Astrocyte (in vitro differentiated cells and primary cell): ENCODE data around the gene ASIC3. TPM values are rescaled to one million over a fixed set of nuclear protein-coding genes. Genes with fewer than 3 reads are reported as not detected.

Experiments used
- DNase-seq: peaks from one replicate; pipeline ENCODE4 v3.0.0-alpha.2; 2010; ENCODE audit warnings: low read depth
- FAIRE-seq: peaks from 2 replicates; lab custom pipeline; 2011; peaks lifted over from hg19 to GRCh38; lab: Jason Lieb, UNC
- H2AFZ ChIP-seq: 2 replicates; pipeline ENCODE4 v1.6.0; 2012; ENCODE audit warnings: low read depth, low read length, inconsistent platforms
- H3K27ac ChIP-seq: 2 replicates; pipeline ENCODE4 v1.5.1; 2011; ENCODE audit warnings: low read depth, low read length, inconsistent platforms
- H3K27me3 ChIP-seq: 2 replicates; pipeline ENCODE4 v1.6.0; 2011; ENCODE audit warnings: low read length, inconsistent platforms; ENCODE audit not compliant: insufficient read depth
- H3K36me3 ChIP-seq: 2 replicates; pipeline ENCODE4 v1.5.1; 2011; ENCODE audit warnings: low read length, inconsistent platforms; ENCODE audit not compliant: insufficient read depth
- H3K4me1 ChIP-seq: 2 replicates; pipeline ENCODE4 v1.5.1; 2011; ENCODE audit warnings: low read length, inconsistent platforms; ENCODE audit not compliant: insufficient read depth
- H3K4me2 ChIP-seq: 2 replicates; pipeline ENCODE4 v1.6.0; 2012; ENCODE audit warnings: low read length, inconsistent platforms
- H3K4me3 ChIP-seq: 2 replicates; pipeline ENCODE4 v1.5.1; 2011; ENCODE audit warnings: low read depth, mild to moderate bottlenecking, low read length, inconsistent platforms; ENCODE audit not compliant: insufficient read depth
- H3K79me2 ChIP-seq: 2 replicates; pipeline ENCODE4 v1.6.0; 2012; ENCODE audit warnings: mild to moderate bottlenecking, low read length, inconsistent platforms; ENCODE audit not compliant: insufficient read depth
- H3K9ac ChIP-seq: 2 replicates; pipeline ENCODE4 v1.6.0; 2012; ENCODE audit warnings: mild to moderate bottlenecking, low read length, inconsistent platforms
- H3K9me3 ChIP-seq: 2 replicates; pipeline ENCODE4 v1.5.1; 2012; ENCODE audit warnings: low read depth, mild to moderate bottlenecking, low read length, inconsistent platforms; ENCODE audit not compliant: insufficient read depth
- H4K20me1 ChIP-seq: 2 replicates; pipeline ENCODE4 v1.6.0; 2012; ENCODE audit warnings: low read length, inconsistent platforms; ENCODE audit not compliant: insufficient read depth
- H3K27ac Mint-ChIP-seq: one replicate; pipeline ENCODE4 v1.8.0; 2021; ENCODE audit warnings: mild to moderate bottlenecking, mixed read lengths; ENCODE audit not compliant: unreplicated experiment
- H3K27me3 Mint-ChIP-seq: one replicate; pipeline ENCODE4 v1.8.0; 2021; ENCODE audit warnings: low read depth, mixed read lengths; ENCODE audit not compliant: unreplicated experiment
- H3K36me3 Mint-ChIP-seq: one replicate; pipeline ENCODE4 v1.8.0; 2021; ENCODE audit warnings: low read depth, mixed read lengths; ENCODE audit not compliant: unreplicated experiment
- H3K4me1 Mint-ChIP-seq: one replicate; pipeline ENCODE4 v1.8.0; 2021; ENCODE audit warnings: low read depth, mixed read lengths; ENCODE audit not compliant: unreplicated experiment
- H3K4me3 Mint-ChIP-seq: one replicate; pipeline ENCODE4 v1.8.0; 2021; ENCODE audit warnings: mild to moderate bottlenecking, moderate library complexity, mixed read lengths; ENCODE audit not compliant: unreplicated experiment
- H3K9me3 Mint-ChIP-seq: one replicate; pipeline ENCODE4 v1.8.0; 2021; ENCODE audit warnings: mild to moderate bottlenecking, mixed read lengths; ENCODE audit not compliant: unreplicated experiment
- CTCF ChIP-seq: IDR thresholded peaks from 2 replicates; pipeline ENCODE4 v1.5.1; 2011; ENCODE audit warnings: low read depth, mild to moderate bottlenecking, inconsistent platforms, low read length, moderate library complexity; ENCODE audit not compliant: insufficient read depth
- EZH2 ChIP-seq: IDR thresholded peaks from 2 replicates; pipeline ENCODE4 v1.6.1; 2012; ENCODE audit warnings: mild to moderate bottlenecking, low read length, inconsistent platforms; ENCODE audit not compliant: insufficient read depth
- total RNA-seq: library from RNA; stranded (reverse); gene quantifications from 2 replicates; pipeline ENCODE4 v1.2.1, GENCODE V29; 2021

The ASIC3 gene
- total RNA-seq, 1 donor from 2014 or later: 3.9 TPM

GRCh38 chr7:151028131-151028947 lies 20.0 kb upstream of the ASIC3 start, which contains the start of gene ABCB8:
Gene ABCB8 (plus strand): TSS chr7:151028450. CDS start chr7:151028516, 66 bp downstream.
- peaks cover 6% of the 10 kb centered on the region for H3K4me1 ChIP-seq
- H3K4me3 Mint-ChIP-seq: peak within 1 kb of the TSS; percentile 94
- FAIRE-seq: no peak

GRCh38 chr7:151028948-151029501 lies 19.3 kb upstream of the ASIC3 start:
- no peaks in the 10 kb centered on the region for H3K9me3 ChIP-seq
- H3K27me3 Mint-ChIP-seq: no peaks in the 10 kb centered on the region
- H3K9ac ChIP-seq: peak overlapping the region; percentile 84
- peak overlapping the region; percentile 95 for H3K27ac Mint-ChIP-seq
- H4K20me1 ChIP-seq: no peaks in the 10 kb centered on the region
- peaks cover 6% of the 10 kb centered on the region for H3K4me1 ChIP-seq
- peaks cover 2% of the 10 kb centered on the region for H3K27me3 ChIP-seq
- H3K4me1 Mint-ChIP-seq: peaks cover 20% of the 10 kb centered on the region
- peak overlapping the region; percentile 94 for H3K4me3 Mint-ChIP-seq
- no peak for DNase-seq
- FAIRE-seq: no peak
- H3K79me2 ChIP-seq: peaks cover 17% of the 10 kb centered on the region
- H3K27ac ChIP-seq: peak overlapping the region; percentile 74
- peak overlapping the region; percentile 76 for H3K4me3 ChIP-seq
- TF ChIP-seq CTCF (no peak), EZH2 (no peak)
- no peaks in the 10 kb centered on the region for H3K36me3 ChIP-seq
- peak overlapping the region; percentile 91 for H2AFZ ChIP-seq
- peak overlapping the region; percentile 90 for H3K4me2 ChIP-seq
- H3K9me3 Mint-ChIP-seq: no peaks in the 10 kb centered on the region
- peaks cover 4% of the 10 kb centered on the region for H3K36me3 Mint-ChIP-seq

More at GRCh38 chr7:151028131-151028947, 20.0 kb upstream of the ASIC3 start, which contains the start of gene ABCB8:
- no peaks in the 10 kb centered on the region for H4K20me1 ChIP-seq
- Mint-ChIP-seq H3K27me3 (no peaks in the 10 kb centered on the region), H3K27ac (peak within 1 kb of the TSS; percentile 95), H3K36me3 (peaks cover 4% of the 10 kb centered on the region), H3K9me3 (no peaks in the 10 kb centered on the region), H3K4me1 (peaks cover 20% of the 10 kb centered on the region)
- H3K9ac ChIP-seq: peak within 1 kb of the TSS; percentile 84
- peak within 1 kb of the TSS; percentile 90 for H3K4me2 ChIP-seq
- peak within 1 kb of the TSS; percentile 74 for H3K27ac ChIP-seq
- peaks cover 17% of the 10 kb centered on the region for H3K79me2 ChIP-seq
- no peaks in the 10 kb centered on the region for H3K36me3 ChIP-seq
- H3K27me3 ChIP-seq: peaks cover 2% of the 10 kb centered on the region
- H2AFZ ChIP-seq: peak within 1 kb of the TSS; percentile 91
- no peaks in the 10 kb centered on the region for H3K9me3 ChIP-seq
- TF ChIP-seq EZH2: no peak
- TF ChIP-seq CTCF: peak; percentile 20
- H3K4me3 ChIP-seq: peak within 1 kb of the TSS; percentile 76
- peak; percentile 95 for DNase-seq
